H1 (cell line): ENCODE data around the gene SIKE1. TPM values are rescaled to one million over a fixed set of nuclear protein-coding genes. Genes with fewer than 3 reads are reported as not detected.

Experiments used
- CHD7 ChIP-seq: fragments of 300-600 bp; sonication (generic); IDR thresholded peaks from 2 replicates; pipeline ENCODE4 v1.7.1; 2012; ENCODE audit warnings: low read length, moderate library complexity, mild to moderate bottlenecking, inconsistent platforms; ENCODE audit not compliant: insufficient replicate concordance
- polyA plus RNA-seq, 7 experiments: library from polyadenylated mRNA; depleted of rRNA in 3 of 7; stranded (reverse) in 5 of 7; unstranded in 2 of 7; fragments of >200 nt in 5 of 7; fragments of 200-250 nt in 2 of 7; gene quantifications; 1 replicate in 5 of 7; 2 replicates in 1 of 7; 4 replicates in 1 of 7; pipeline versions ENCODE4 v1.2.1 to v1.2.3, GENCODE V29; 2011 to 2013; ENCODE audit warnings: missing spikeins in 2 of 7, mixed read lengths in 2 of 7
- total RNA-seq: library from RNA; stranded (reverse); fragmentation: NEBNext Ultra II Directional; extraction: Animal tissue kit (Norgen Biotek cat#: 25700); gene quantifications from 2 replicates; pipeline ENCODE4 v1.2.1, GENCODE V29; 2021

SIKE1 gene
- total and polyA plus RNA-seq, 2 of the 8 experiments (the other 6 are each of a cell fraction or from before 2014, with no cell fraction given): 20.5 to 79.9 TPM

DNA sequence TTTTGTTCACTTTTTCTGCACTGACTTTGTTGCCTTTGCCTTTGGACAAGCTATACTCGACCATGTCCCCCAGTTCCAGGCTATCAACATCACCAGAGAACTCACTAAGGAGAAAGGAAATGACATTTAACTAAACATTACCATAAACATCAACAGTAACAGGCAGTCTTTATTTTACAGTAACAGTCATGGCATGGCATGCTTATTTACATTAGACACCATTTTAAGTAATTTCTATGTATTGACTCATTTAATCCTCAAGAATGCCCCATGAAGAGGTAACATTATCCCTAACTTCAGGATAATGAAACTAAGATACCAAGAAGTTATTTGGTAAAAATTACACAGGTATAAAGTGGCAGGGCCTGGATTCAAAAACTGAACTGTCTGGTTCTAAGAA, 55.3 kb downstream of the SIKE1 start (continued):
- TF ChIP-seq CHD7: no peak
